Upper lobe of left lung (tissue), 6 donors: ENCODE results near the gene ZNF627. TPM values are rescaled to one million over a fixed set of nuclear protein-coding genes. Genes with fewer than 3 reads are reported as not detected.

ENCODE experiments used
- ATAC-seq, 2 donors: fragments of 200-7000 bp; cut with Tn5 transposase; one replicate each; pipeline ENCODE4 v1.9.1; 2022; ENCODE audit warnings: mild to moderate bottlenecking in 2 of 2, moderate library complexity in 2 of 2; ENCODE audit not compliant: low FRiP score in 2 of 2
- DNase-seq, 2 donors: peaks; one replicate each; pipeline ENCODE4 v3.0.0-alpha.2; 2019 to 2020
- H3K27ac ChIP-seq, 4 donors: fragments of 200-600 bp; sonication (generic); one replicate each; pipeline ENCODE4 v1.5.1; 2016 to 2019
- H3K27me3 ChIP-seq, 4 donors: fragments of 200-600 bp; sonication (generic); one replicate each; pipeline ENCODE4 v1.5.1; 2017 to 2019
- H3K36me3 ChIP-seq, 4 donors: fragments of 200-600 bp; sonication (generic); one replicate each; pipeline ENCODE4 v1.5.1; 2016 to 2019
- H3K4me1 ChIP-seq, 4 donors: fragments of 200-600 bp; sonication (generic); one replicate each; pipeline ENCODE4 v1.5.1; 2018 to 2019
- H3K4me3 ChIP-seq, 4 donors: fragments of 200-600 bp; sonication (generic); one replicate each; pipeline ENCODE4 v1.5.1; 2017 to 2019; ENCODE audit warnings: mild to moderate bottlenecking in 2 of 4, moderate library complexity in 1 of 4
- H3K9me3 ChIP-seq, 4 donors: fragments of 200-600 bp; sonication (generic); one replicate each; pipeline ENCODE4 v1.5.1; 2018 to 2019
- EP300 ChIP-seq, 4 donors: sonication (generic); formaldehyde crosslinking; IDR thresholded peaks; one replicate each; pipeline ENCODE4 v1.5.1; 2017; ENCODE audit warnings: antibody characterized with exemption in 4 of 4, control low read depth in 2 of 4
- POLR2A ChIP-seq, 4 donors: fragments of 450-650 bp; IDR thresholded peaks; one replicate each; pipeline ENCODE4 v1.5.1; 2016 to 2017; ENCODE audit warnings: antibody characterized with exemption in 4 of 4, mild to moderate bottlenecking in 2 of 4
- POLR2AphosphoS5 ChIP-seq, 2 donors: sonication (generic); formaldehyde crosslinking; IDR thresholded peaks; one replicate each; pipeline ENCODE4 v1.5.1; 2017; ENCODE audit warnings: antibody characterized with exemption in 2 of 2
- whole genome bisulfite sequencing, 2 donors: methylation state at CpG; one replicate each; pipeline ENCODE4 v1.1.5; 2017 to 2018; 5-methylcytosine and 5-hydroxymethylcytosine counted together
- total RNA-seq, 6 donors: library from RNA; depleted of rRNA in 4 of 6; stranded (reverse); fragments of >200 nt in 4 of 6; gene quantifications; one replicate each; pipeline versions ENCODE4 v1.1.0 to v1.2.1, GENCODE V29; 2016 to 2021
- TF ChIP-seq, protein P1 (sequence below), 6 experiments: fragments of 450-650 bp in 4 of 6; fragments of 200-600 bp in 2 of 6; sonication (generic) in 2 of 6; IDR thresholded peaks; one replicate each; pipeline ENCODE4 v1.5.1; 2016 to 2019; ENCODE audit warnings: antibody characterized with exemption in 6 of 6
- donor health status: DM: no; HTN: no; CAD: no; lungs with moderate emphysema.
- donor health status: DM: no; HTN: yes; CAD: no; lungs with severe emphysema.

Gene ZNF627
- total RNA-seq, 6 donors from 2014 or later, result 3.9 to 14.8 (median 10.2) TPM

DNA sequence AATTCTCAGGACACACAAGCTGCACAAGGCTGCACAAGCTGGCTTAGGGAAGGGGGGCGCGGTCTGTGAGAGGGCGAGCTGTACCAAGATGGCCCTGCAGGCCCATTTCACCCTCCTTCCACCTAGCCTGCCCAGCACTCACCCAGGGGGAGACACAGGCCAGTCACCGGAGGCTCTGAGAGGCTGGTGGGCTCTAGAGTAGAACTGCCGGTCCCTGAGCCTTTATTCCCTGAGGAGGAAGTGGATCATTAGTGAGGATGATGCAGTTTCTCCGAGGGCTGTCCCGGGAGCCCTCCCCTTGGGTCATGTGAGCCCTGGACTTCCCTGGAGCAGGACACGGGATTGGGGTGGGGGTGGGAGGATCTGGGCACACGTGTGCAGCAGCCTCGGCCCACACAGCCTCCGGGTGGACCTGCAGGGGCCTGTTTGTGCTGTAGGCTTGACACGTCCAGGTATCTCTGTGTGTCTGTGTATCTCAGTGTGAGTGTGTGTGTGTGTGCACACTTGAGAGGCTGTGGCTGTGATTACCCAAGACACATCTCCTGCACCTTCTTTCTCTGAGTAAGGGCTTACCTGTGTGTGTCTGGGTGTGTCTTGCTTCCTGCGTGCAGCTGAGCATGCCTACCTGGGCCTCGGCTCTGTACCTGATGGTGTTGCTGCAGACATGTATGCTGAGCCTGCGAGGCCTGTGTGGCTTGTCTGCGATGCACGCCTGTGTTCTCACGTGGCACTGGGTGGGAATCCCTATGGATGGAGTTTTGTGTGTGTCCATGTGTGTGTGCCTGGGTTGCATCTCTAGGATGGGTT lies 19.6 kb upstream of the ZNF627 start, which contains the start of gene ACP5:
Gene ACP5, minus strand, starts transcription at position 195 of the 807 bp plus-strand sequence. CDS start 328 bp downstream, outside the sequence.
- Histone ChIP-seq H3K27me3 (peaks cover 0 to 4% (median 0%) of the 10 kb centered on the region in 4 donors), H3K4me1 (peaks cover 37 to 46% (median 38%) of the 10 kb centered on the region in 4 donors), H3K36me3 (peaks cover 0 to 4% (median under 1%) of the 10 kb centered on the region in 4 donors), H3K27ac (peak within 1 kb of the TSS; percentile 35 to 91 (median 70)), H3K4me3 (peak within 1 kb of the TSS; percentile 35 to 61 (median 54)), H3K9me3 (no peaks in the 10 kb centered on the region)
- 81 to 86% methylated on average over 4 to 16 of the region's 18 CpGs for WGBS, 2 donors
- ATAC-seq (peak; percentile 42 to 51), DNase-seq (peak in 1 of 2 donors; percentile 46)
- peak in 1 of 4 donors; percentile 60 for TF ChIP-seq POLR2A (IDR thresholded peaks at IDR 0.05)
- TF ChIP-seq, protein P1, sequence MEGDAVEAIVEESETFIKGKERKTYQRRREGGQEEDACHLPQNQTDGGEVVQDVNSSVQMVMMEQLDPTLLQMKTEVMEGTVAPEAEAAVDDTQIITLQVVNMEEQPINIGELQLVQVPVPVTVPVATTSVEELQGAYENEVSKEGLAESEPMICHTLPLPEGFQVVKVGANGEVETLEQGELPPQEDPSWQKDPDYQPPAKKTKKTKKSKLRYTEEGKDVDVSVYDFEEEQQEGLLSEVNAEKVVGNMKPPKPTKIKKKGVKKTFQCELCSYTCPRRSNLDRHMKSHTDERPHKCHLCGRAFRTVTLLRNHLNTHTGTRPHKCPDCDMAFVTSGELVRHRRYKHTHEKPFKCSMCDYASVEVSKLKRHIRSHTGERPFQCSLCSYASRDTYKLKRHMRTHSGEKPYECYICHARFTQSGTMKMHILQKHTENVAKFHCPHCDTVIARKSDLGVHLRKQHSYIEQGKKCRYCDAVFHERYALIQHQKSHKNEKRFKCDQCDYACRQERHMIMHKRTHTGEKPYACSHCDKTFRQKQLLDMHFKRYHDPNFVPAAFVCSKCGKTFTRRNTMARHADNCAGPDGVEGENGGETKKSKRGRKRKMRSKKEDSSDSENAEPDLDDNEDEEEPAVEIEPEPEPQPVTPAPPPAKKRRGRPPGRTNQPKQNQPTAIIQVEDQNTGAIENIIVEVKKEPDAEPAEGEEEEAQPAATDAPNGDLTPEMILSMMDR (IDR thresholded peaks at IDR 0.05), result no peak

DNA sequence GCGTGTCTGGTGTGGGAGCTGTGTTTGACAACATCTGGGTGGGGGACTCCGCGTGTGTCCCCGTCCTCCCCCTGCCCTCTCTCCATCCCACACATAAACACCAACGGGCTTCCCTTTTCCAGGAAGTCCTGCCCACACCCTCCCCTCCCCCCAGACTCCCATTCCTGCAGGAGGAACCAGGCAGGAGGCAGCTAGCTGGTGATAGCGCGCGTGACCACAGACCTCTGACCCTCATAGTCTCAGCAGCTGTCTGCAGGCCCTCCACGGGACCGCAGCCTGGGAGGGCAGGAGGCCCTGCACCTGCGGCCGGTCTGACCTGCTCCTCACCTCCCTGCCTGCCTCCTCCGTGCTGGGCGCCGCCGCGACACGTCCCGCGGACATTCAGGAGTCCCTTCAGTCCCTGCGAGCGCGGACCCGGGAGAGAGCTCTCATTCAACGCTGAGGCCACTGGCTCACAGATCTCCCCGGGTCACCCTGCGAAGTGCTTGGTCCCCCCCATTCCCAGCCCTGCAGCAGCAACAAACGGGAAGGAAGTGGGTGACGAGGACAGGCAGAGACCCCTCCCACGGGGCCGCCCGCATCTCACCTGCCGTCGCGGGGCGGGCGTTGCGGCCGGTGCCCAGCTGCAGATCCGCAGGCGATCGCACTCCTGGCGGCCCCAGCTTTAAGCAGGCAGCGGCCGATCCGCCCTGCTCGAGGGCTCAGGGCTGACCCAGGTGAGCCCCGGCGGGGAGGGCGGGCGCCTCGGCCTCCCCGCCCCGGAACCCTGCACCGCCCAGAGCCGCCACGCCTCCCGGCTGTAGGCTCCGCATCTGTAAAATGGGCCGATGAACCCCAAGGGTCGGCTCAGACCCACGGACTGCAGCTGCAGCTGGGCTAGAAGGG lies 18.8 kb upstream of the ZNF627 start:
- Histone ChIP-seq H3K4me3 (peak overlapping the region; percentile 35 to 61 (median 54)), H3K36me3 (peaks cover 0 to 4% (median under 1%) of the 10 kb centered on the region in 4 donors), H3K27ac (peak overlapping the region; percentile 13 to 91 (median 70)), H3K4me1 (peaks cover 37 to 46% (median 39%) of the 10 kb centered on the region in 4 donors), H3K9me3 (no peaks in the 10 kb centered on the region), H3K27me3 (peaks cover 0 to 4% (median 0%) of the 10 kb centered on the region in 4 donors)
- 15 to 40% methylated on average over 5 to 55 of the region's 62 CpGs for whole genome bisulfite sequencing, 2 donors
- ATAC-seq, result peak; percentile 47 to 64
- TF ChIP-seq EP300 (IDR thresholded peaks at IDR 0.05) (peak in 2 of 4 donors; percentile 22 to 60), POLR2A (IDR thresholded peaks at IDR 0.05) (peak in 1 of 4 donors; percentile 82), POLR2AphosphoS5 (IDR thresholded peaks at IDR 0.05) (peak in 1 of 2 donors; percentile 76)
- TF ChIP-seq, protein P1 (IDR thresholded peaks at IDR 0.05), result no peak
- DNase-seq, result peak; percentile 86 to 89

DNA sequence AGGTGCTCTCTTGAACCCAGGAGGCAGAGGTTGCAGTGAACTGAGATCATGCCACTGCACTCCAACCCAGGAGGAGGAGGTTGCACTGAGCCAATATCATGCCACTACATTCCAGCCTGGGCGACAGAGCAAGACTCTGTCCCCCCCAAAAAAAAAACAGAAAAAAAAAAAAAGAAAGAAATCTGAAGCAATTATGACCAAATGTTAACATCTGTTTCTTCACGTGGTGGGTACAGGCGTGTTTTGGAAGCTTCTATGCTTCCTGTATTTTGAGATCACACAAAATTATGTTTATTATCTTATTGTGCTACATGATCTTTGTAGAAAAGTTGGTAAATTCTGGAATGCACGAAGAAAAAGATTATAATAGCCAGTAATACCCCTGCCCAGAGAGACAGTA lies 17.2 kb upstream of the ZNF627 start:
- Histone ChIP-seq H3K9me3 (no peaks in the 10 kb centered on the region), H3K4me3 (no peak overlapping the region), H3K36me3 (no peaks in the 10 kb centered on the region), H3K4me1 (peaks cover 37 to 46% (median 39%) of the 10 kb centered on the region in 4 donors), H3K27ac (peak overlapping the region in 2 of 4 donors; percentile 86 to 91), H3K27me3 (peaks cover 0 to 4% (median 0%) of the 10 kb centered on the region in 4 donors)
- ATAC-seq (no peak), DNase-seq (no peak)
- 59 to 62% methylated on average over 4 of the region's 4 CpGs for WGBS, 2 donors
- TF ChIP-seq, protein P1 (IDR thresholded peaks at IDR 0.05), result no peak
- no peak for TF ChIP-seq POLR2AphosphoS5 (IDR thresholded peaks at IDR 0.05)
- TF ChIP-seq EP300 (IDR thresholded peaks at IDR 0.05), result no peak
- TF ChIP-seq POLR2A (IDR thresholded peaks at IDR 0.05), result no peak

DNA sequence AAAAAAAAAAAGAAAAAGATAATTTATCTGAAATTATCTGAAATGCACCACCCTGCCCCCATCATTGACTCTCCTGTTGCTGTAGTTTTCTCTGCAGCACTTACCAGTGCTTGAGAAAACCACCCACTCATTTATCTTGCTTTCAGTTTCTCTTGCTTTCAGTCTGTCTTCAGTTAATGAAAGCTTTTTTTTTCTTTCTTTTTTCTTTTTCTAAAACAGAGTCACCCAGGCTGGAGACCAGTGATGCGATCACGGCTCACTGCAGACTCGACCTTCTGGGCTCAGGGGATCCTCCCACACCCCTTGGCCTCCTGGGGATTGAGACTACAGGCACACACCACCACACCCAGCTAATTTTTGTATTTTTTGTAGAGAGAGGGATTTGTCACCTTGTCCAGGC lies 15.5 kb upstream of the ZNF627 start:
- ATAC-seq (peak in 1 of 2 donors; percentile 49), DNase-seq (no peak)
- Histone ChIP-seq H3K36me3 (no peaks in the 10 kb centered on the region), H3K27me3 (peaks cover 0 to 4% (median 0%) of the 10 kb centered on the region in 4 donors), H3K4me3 (no peak overlapping the region), H3K4me1 (peaks cover 37 to 46% (median 39%) of the 10 kb centered on the region in 4 donors), H3K27ac (peak overlapping the region; percentile 57 to 86 (median 82)), H3K9me3 (no peaks in the 10 kb centered on the region)
- WGBS, 2 donors, result 31 to 43% methylated on average over 3 of the region's 3 CpGs
- TF ChIP-seq POLR2A (IDR thresholded peaks at IDR 0.05), result no peak
- no peak for TF ChIP-seq EP300 (IDR thresholded peaks at IDR 0.05)
- no peak for TF ChIP-seq POLR2AphosphoS5 (IDR thresholded peaks at IDR 0.05)
- TF ChIP-seq, protein P1 (IDR thresholded peaks at IDR 0.05), result no peak
